Superior temporal gyrus (tissue), 1 donor: ENCODE data around the gene DNAJC27.

Experiments used
- DNase-seq: peaks from one replicate; pipeline ENCODE4 v3.0.0-alpha.2; 2016; ENCODE audit errors: extremely low spot score

Gene DNAJC27

GRCh38 chr2:24908461-24908901 is 63.3 kb downstream of the DNAJC27 start:
- DNase-seq, result no peak

GRCh38 chr2:24907116-24907515 is 64.6 kb downstream of the DNAJC27 start:
- DNase-seq, result no peak

- no peak for DNase-seq
These were observed 65.3 kb downstream of the DNAJC27 start for GRCh38 chr2:24906466-24906865.

- no peak for DNase-seq
These were observed 68.3 kb downstream of the DNAJC27 start for GRCh38 chr2:24903161-24904103.

GRCh38 chr2:24899361-24899910 is 72.3 kb downstream of the DNAJC27 start:
- no peak for DNase-seq

- no peak for DNase-seq
These were observed 73.3 kb downstream of the DNAJC27 start for GRCh38 chr2:24898122-24899109.

- DNase-seq, result no peak
These were observed 77.0 kb downstream of the DNAJC27 start for GRCh38 chr2:24894750-24895149.

- no peak for DNase-seq
These were observed 77.8 kb downstream of the DNAJC27 start for GRCh38 chr2:24893934-24894333.
